HCEC 1CT (cell line): Measurements from ENCODE around the gene FHIT.

Source experiments
- DNase-seq: peaks from one replicate; pipeline ENCODE4 v3.0.0-alpha.2; 2017

Gene FHIT

GRCh38 chr3:59774000-59774399 is 1477.3 kb downstream of the FHIT start:
- DNase-seq: no peak

- no peak for DNase-seq
Observed at GRCh38 chr3:59772416-59773408, 1478.5 kb downstream of the FHIT start.

DNA sequence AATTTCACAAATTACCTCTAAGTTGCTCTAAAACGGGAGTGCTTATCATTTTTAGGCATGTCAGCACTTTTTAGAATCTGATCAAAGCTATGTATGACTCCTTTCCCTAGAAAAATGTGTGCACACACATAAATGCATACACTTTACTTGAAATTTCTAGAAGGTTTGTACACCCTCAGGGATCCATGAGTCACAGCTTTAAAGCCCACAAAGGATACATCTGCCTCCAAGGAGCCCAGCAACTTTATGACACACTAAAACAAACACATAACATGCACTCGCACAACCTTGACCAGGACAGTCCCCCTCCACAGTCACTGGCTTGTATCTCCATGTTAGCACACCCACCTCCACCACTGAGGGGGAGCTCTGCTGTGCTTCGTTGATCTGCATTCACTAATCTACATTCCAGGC is 1479.5 kb downstream of the FHIT start:
- DNase-seq: peak; percentile 81

DNA sequence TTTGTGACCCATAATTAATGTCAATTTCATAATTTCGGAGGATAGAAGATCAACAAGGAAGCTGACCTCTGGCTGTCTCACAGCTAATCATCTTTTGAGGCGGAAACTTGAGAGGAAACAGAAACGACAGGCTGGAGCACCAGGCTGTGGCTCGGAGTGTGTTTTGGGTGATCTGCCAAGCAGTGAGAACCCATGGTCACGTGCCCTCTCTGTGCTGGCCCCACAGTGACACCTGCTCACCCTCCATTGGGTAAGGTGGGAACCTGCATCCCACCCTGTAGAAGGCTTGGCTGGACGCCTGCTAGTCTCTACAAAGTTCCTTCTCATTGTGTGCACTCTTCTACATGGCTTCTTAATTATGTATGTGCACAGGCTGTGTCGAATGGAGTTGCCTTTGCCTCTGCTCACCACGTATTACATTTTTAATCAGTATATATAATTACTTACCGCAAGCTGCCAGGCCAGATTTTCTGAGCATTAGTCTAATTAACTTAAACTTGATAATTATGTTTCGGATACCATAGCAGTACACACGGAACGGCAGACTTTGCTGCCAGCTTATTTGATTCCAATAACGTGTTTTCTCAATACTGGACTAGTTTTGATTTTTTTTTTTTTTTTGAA is 1482.0 kb downstream of the FHIT start:
- DNase-seq: no peak

DNA sequence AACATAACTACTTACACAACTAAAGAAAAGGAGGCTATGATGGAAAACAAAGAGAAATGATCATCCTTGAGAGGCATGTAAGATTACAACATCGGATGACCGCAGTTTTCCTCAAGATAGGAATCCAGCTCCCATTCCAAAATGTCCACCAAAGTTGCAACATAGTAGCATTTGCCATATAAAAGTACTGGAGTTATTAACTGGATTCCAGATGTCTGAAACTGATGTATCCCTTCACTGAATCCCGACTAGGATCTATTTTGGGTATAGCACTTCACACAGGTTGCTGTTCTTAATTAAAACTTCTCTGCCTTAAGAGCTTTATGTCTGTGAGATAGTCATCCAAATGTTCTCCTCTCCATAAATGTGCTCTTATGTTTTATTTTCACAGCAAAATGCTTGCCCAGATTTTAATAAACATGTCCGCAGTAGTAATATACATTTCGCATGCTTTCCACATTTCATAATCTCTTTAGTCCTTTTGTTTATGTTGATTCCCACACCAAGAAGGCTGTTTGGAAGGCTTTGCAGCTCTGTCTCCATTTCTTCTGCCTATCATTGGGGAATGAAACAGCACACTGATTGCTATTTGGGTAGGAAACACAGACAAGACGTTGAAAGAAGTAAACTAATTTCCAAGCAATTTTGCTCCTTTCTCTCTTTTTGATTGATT is 1484.9 kb downstream of the FHIT start:
- peak; percentile 90 for DNase-seq

DNA sequence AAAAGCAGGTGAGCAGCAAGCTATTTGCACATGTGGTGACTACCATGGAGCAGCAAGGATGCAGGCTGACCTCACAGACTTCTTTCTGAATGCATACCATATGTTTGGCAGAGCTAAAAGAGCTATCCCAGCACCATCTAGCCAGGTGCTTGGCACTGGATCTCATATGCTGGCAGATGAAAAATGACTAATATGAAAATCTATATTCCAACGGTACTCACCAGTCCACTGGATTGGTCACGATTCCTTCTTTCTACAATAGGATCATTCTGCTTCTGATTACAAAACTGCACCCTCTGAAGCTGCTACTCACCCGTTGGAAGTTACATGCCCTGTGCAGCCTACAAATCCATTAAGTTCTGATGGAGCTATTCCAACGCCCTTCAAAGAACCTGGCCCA is 1487.1 kb downstream of the FHIT start:
- DNase-seq: peak; percentile 56

GRCh38 chr3:59762941-59763340 is 1488.3 kb downstream of the FHIT start:
- no peak for DNase-seq

GRCh38 chr3:59759298-59760031 is 1491.8 kb downstream of the FHIT start:
- no peak for DNase-seq

DNA sequence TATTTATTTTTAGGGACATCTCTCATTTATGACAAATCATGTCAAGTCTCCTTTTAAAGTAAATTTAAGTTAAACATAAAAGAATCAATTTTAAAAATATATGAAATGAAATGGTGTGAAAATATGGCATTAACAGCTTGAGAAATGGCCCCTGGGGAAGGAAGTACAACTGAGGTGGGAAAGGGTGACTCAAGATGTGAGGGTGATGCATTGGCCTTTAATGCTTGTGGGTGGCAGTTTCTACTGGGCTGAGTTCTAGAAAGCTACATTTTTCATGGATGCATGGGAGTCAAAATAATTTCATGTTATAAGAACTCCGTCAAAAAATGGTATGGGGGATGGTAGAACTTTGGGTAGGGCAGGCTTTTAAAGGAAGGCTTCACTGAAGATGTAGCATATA is 1492.6 kb downstream of the FHIT start:
- DNase-seq: no peak

DNA sequence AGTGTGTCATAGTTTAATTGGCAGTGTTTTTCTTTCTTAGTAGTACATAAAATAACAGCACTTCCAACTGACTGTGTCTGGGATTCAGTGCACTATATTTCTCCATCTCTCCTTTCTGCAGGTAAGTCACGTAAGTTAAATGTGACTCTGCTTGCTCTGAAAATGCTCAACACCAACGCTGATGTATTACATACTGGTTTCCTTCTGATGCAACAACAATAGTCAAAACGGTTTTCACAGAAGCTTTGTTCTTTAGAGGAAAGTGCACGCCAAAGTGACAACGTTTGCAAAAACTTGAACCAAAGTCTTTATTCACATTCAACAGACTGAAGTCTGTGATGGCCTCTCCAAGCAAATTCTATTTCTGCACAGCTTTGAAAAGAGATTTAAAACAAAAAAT is 1494.3 kb downstream of the FHIT start:
- no peak for DNase-seq

DNA sequence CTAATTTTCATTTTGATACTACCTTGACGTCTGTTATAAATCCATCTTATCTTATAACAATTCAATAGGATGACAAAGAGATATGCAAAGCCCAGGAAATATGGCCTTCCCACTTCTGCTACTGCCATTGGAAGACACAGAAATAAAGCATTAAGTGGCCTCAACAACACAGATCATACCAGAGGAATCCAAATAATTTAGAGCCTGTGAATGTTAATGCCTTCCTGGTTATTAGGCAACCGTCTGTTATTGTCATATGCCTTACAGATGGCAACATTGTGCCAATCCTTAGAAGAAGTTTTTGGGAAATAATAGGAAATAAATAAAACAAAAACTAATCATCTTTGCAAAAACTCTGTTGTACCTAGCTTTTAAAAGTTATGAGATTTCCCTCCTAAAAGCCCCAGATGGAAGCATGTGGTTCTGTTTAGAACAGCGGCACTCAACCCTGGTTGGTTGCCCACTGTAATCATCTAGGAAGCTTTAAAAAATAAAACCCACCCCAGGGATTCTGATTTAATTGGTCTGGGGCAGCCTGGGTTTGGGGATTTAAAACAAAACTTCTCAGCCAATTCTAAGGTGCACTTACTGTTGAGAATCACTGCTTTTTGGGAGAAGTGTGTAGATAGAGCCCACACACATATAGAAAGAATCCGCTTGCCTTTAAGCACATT is 1496.7 kb downstream of the FHIT start:
- peak; percentile 25 for DNase-seq

- no peak for DNase-seq
Observed at GRCh38 chr3:59753808-59754450, 1497.3 kb downstream of the FHIT start.

GRCh38 chr3:59752925-59753324 is 1498.3 kb downstream of the FHIT start:
- DNase-seq: no peak

GRCh38 chr3:59751606-59752005 is 1499.6 kb downstream of the FHIT start:
- no peak for DNase-seq

- no peak for DNase-seq
Observed at GRCh38 chr3:59750391-59750790, 1500.9 kb downstream of the FHIT start.

DNA sequence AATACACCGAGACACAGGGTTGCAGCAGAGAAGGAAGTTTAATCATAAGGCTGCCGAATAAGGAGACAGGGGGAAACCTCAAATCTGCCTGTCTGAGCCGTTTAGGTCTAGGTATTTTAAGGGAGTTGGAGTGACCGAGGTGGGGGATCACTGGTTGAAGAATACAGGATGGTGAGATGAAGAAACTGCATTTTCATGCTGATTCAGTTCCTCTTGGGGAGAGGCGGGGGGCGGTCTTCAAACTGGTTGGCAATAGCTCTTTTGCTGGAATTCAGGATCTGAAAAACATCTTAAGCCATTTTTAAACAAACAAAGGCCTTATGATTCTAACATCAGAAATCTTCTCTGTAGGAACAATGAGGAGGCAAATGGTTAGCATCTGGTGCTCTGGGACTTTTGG is 1502.0 kb downstream of the FHIT start:
- peak; percentile 86 for DNase-seq

- no peak for DNase-seq
Observed at GRCh38 chr3:59746585-59746984, 1504.7 kb downstream of the FHIT start.

DNA sequence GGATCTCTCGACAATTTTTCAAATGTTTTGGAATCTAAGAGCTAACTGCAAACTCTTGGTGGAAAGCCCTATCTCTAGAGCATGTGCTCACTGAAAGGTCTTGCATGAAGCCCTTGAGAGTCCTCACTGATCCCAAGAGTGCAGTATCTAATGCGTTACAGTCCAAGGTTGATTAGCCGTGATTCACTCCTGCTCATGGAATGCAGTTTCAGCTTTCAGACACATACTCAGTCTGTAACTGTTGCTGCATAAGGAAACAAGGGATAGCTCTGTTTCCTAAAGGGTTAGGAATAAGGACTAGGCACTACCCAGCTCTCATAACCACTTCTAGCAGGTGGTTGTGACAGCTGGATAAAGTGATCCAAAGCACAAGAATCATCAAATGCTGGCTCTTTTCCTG is 1514.0 kb downstream of the FHIT start:
- DNase-seq: no peak

DNA sequence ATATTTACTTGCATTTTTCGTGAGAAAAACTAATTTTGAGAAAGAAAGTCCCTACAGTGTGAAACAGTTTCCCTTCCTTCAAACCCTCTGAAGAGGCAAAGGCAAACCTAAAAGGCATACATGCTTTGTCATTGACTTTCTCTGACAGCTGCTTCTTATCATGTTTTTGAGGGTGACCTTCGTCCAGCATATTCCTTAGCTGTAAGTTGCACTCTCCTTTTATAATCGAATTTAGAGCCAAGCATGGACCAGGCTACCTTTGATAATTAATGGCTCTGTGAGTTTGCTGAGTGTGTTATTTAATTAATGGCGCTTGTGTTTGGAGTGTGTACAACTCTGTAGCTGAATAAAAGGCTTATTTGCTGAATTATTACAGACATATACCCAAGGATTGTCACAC is 1517.2 kb downstream of the FHIT start:
- no peak for DNase-seq

DNA sequence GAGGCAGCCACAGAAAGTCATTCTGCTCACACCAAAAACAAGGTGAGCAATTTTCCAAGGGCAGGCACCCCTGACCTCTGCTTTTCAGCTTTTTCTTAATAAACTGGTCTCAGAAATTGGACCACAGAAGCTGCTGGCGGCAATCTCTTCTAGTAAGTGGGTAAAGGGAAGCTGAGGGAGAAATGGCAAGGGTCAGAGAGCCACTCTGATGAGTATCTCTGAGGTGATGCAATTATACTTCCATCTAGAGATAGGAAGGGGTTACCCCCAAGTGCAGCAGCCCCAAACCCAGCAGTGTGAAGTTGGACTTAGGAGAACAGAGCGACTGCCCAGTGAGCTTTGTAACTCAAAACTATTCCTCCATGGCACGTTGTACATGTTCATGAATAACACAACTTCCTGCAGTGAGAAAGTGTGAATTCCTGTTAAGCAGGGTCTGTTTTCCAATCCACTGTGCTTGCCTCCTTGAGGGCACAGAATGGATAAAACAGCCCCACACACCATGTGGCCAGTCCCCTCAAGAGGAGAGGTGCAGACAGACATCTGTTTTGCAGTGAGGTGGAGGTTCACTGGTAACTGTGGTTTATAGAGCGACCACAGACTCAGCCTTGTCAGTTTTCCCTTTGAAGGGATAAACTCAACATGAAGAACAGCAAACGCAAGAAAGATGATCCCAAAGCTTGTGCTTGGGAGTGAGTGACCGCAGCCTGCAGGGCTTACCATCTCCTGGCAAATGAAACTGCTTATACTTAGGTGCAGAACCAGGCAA is 1518.0 kb downstream of the FHIT start:
- DNase-seq: no peak

GRCh38 chr3:59731943-59732342 is 1519.3 kb downstream of the FHIT start:
- DNase-seq: no peak
